Trophoblast cell (in vitro differentiated cells and primary cell): ENCODE results near the gene MCM3AP.

Source experiments
- DNase-seq, 2 donors: peaks; one replicate each; pipeline ENCODE4 v3.0.0-alpha.2; 2016
- H2AFZ ChIP-seq: 2 replicates; pipeline ENCODE4 v1.6.1; 2013; ENCODE audit warnings: low read length, moderate library complexity, mild to moderate bottlenecking; ENCODE audit not compliant: insufficient read depth, poor library complexity
- H2AK5ac ChIP-seq: 2 replicates; pipeline ENCODE4 v1.6.1; 2013; ENCODE audit warnings: mild to moderate bottlenecking, low read length
- H2BK120ac ChIP-seq: 2 replicates; pipeline ENCODE4 v1.6.1; 2013; ENCODE audit warnings: low read length, mild to moderate bottlenecking, moderate library complexity; ENCODE audit not compliant: insufficient read depth, poor library complexity
- H2BK12ac ChIP-seq: 2 replicates; pipeline ENCODE4 v1.6.1; 2013; ENCODE audit warnings: mild to moderate bottlenecking, low read length, moderate library complexity
- H2BK5ac ChIP-seq: 2 replicates; pipeline ENCODE4 v1.6.1; 2013; ENCODE audit warnings: low read length, low read depth, moderate library complexity, mild to moderate bottlenecking; ENCODE audit not compliant: poor library complexity
- H3K14ac ChIP-seq: 2 replicates; pipeline ENCODE4 v1.6.1; 2013; ENCODE audit warnings: mild to moderate bottlenecking, low read length
- H3K18ac ChIP-seq: 2 replicates; pipeline ENCODE4 v1.6.1; 2013; ENCODE audit warnings: mild to moderate bottlenecking, low read length
- H3K23ac ChIP-seq: 2 replicates; pipeline ENCODE4 v1.6.1; 2013; ENCODE audit warnings: low read length
- H3K27ac ChIP-seq: 2 replicates; pipeline ENCODE4 v1.5.1; 2013; ENCODE audit warnings: low read depth, mild to moderate bottlenecking, inconsistent platforms, low read length, moderate library complexity
- H3K27me3 ChIP-seq: 2 replicates; pipeline ENCODE4 v1.6.1; 2013; ENCODE audit warnings: inconsistent platforms, mild to moderate bottlenecking, low read length, moderate library complexity; ENCODE audit not compliant: insufficient read depth
- H3K36me3 ChIP-seq, 2 experiments: 1 replicate in 1 of 2; 2 replicates in 1 of 2; pipeline ENCODE4 v1.6.1; 2013; ENCODE audit warnings: low read length in 2 of 2, mild to moderate bottlenecking in 2 of 2, moderate library complexity in 1 of 2; ENCODE audit not compliant: insufficient read depth in 2 of 2, control insufficient read depth in 1 of 2
- H3K4ac ChIP-seq: 2 replicates; pipeline ENCODE4 v1.6.1; 2013; ENCODE audit warnings: low read depth, mild to moderate bottlenecking, low read length, moderate library complexity
- H3K4me1 ChIP-seq, 2 experiments: 1 replicate in 1 of 2; 2 replicates in 1 of 2; pipeline ENCODE4 v1.6.1; 2013; ENCODE audit warnings: low read length in 2 of 2, mild to moderate bottlenecking in 2 of 2, moderate library complexity in 1 of 2; ENCODE audit not compliant: insufficient read depth in 2 of 2, control insufficient read depth in 1 of 2
- H3K4me2 ChIP-seq: 2 replicates; pipeline ENCODE4 v1.6.1; 2013; ENCODE audit warnings: inconsistent platforms, mild to moderate bottlenecking, low read length, moderate library complexity
- H3K4me3 ChIP-seq: 2 replicates; pipeline ENCODE4 v1.5.1; 2013; ENCODE audit warnings: mild to moderate bottlenecking, low read depth, low read length, inconsistent platforms
- H3K79me1 ChIP-seq: one replicate; pipeline ENCODE4 v1.6.1; 2013; ENCODE audit warnings: low read length
- H3K79me2 ChIP-seq: 2 replicates; pipeline ENCODE4 v1.6.1; 2013; ENCODE audit warnings: low read length, mild to moderate bottlenecking; ENCODE audit not compliant: control insufficient read depth, insufficient read depth, poor library complexity
- H3K9ac ChIP-seq: 2 replicates; pipeline ENCODE4 v1.6.1; 2013; ENCODE audit warnings: mild to moderate bottlenecking, low read length
- H3K9me3 ChIP-seq: 2 replicates; pipeline ENCODE4 v1.6.1; 2013; ENCODE audit warnings: low read depth, mild to moderate bottlenecking, control low read depth, inconsistent platforms, low read length; ENCODE audit not compliant: insufficient read depth
- H4K12ac ChIP-seq: 2 replicates; pipeline ENCODE4 v1.6.1; 2013; ENCODE audit warnings: low read depth, mild to moderate bottlenecking, low read length, moderate library complexity
- H4K8ac ChIP-seq: 2 replicates; pipeline ENCODE4 v1.6.1; 2013; ENCODE audit warnings: low read depth, mild to moderate bottlenecking, low read length, moderate library complexity
- H4K91ac ChIP-seq: one replicate; pipeline ENCODE4 v1.6.1; 2013; ENCODE audit warnings: low read depth, mild to moderate bottlenecking, low read length, moderate library complexity
- WGBS: extraction: QIAGEN DNeasy Blood & Tissue Kit; methylation state at CpG from one replicate; pipeline ENCODE4 v1.1.7; 2013; ENCODE audit warnings: missing lambda C conversion rate; ENCODE audit not compliant: insufficient read length, insufficient coverage; ENCODE audit errors: extremely low coverage; 5-methylcytosine and 5-hydroxymethylcytosine counted together

MCM3AP gene

GRCh38 chr21:46212721-46213484 is 72.5 kb downstream of the MCM3AP start:
- WGBS, result no CpG with 5 or more reads among the region's 18 CpGs
- peak overlapping the region; percentile 12 for H4K8ac ChIP-seq
- H3K23ac ChIP-seq, result no peak overlapping the region
- peak overlapping the region; percentile 34 for H2BK12ac ChIP-seq
- peaks cover 77 to 81% of the 10 kb centered on the region in 2 experiments for H3K36me3 ChIP-seq
- H3K79me2 ChIP-seq, result peaks cover 2% of the 10 kb centered on the region
- peak overlapping the region; percentile 22 for H2AK5ac ChIP-seq
- H4K12ac ChIP-seq, result no peak overlapping the region
- H3K27me3 ChIP-seq, result no peaks in the 10 kb centered on the region
- peak overlapping the region; percentile 45 for H4K91ac ChIP-seq
- H3K27ac ChIP-seq, result peak overlapping the region; percentile 48
- peak overlapping the region; percentile 60 for H3K18ac ChIP-seq
- H3K14ac ChIP-seq, result peak overlapping the region; percentile 43
- H3K9me3 ChIP-seq, result no peaks in the 10 kb centered on the region
- H2BK120ac ChIP-seq, result peak overlapping the region; percentile 13
- peak overlapping the region; percentile 16 for H3K4ac ChIP-seq
- H3K4me3 ChIP-seq, result no peak overlapping the region
- H2BK5ac ChIP-seq, result peak overlapping the region; percentile 2
- H3K4me1 ChIP-seq, result peaks cover 19 to 24% of the 10 kb centered on the region in 2 experiments
- no peak overlapping the region for H3K4me2 ChIP-seq
- no peak for DNase-seq
- H3K79me1 ChIP-seq, result peaks cover 11% of the 10 kb centered on the region
- no peak overlapping the region for H3K9ac ChIP-seq
- no peak overlapping the region for H2AFZ ChIP-seq

- DNase-seq, result no peak
- Histone ChIP-seq H2BK120ac (no peak overlapping the region), H3K36me3 (peaks cover 81 to 82% of the 10 kb centered on the region in 2 experiments), H4K91ac (peak overlapping the region; percentile 29), H3K79me2 (peaks cover 2% of the 10 kb centered on the region), H3K9ac (no peak overlapping the region), H2AFZ (no peak overlapping the region), H2AK5ac (no peak overlapping the region), H3K23ac (no peak overlapping the region), H3K18ac (peak overlapping the region; percentile 38), H2BK12ac (no peak overlapping the region), H4K8ac (no peak overlapping the region), H3K4me1 (peaks cover 19 to 24% of the 10 kb centered on the region in 2 experiments), H2BK5ac (no peak overlapping the region), H3K9me3 (no peaks in the 10 kb centered on the region), H3K4ac (no peak overlapping the region), H3K27ac (no peak overlapping the region), H3K79me1 (peaks cover 11% of the 10 kb centered on the region), H3K27me3 (no peaks in the 10 kb centered on the region), H3K4me2 (no peak overlapping the region), H3K4me3 (no peak overlapping the region), H4K12ac (no peak overlapping the region), H3K14ac (no peak overlapping the region)
- no CpG with 5 or more reads among the region's 23 CpGs for WGBS
Observed at GRCh38 chr21:46211786-46212720, 73.4 kb downstream of the MCM3AP start.

GRCh38 chr21:46211376-46211775 is 74.0 kb downstream of the MCM3AP start:
- Histone ChIP-seq H3K9me3 (no peaks in the 10 kb centered on the region), H3K27ac (no peak overlapping the region), H3K79me2 (peaks cover 2% of the 10 kb centered on the region), H3K79me1 (peaks cover 11% of the 10 kb centered on the region), H3K4me1 (peaks cover 19 to 24% of the 10 kb centered on the region in 2 experiments), H3K27me3 (no peaks in the 10 kb centered on the region), H3K18ac (peak overlapping the region; percentile 38), H4K91ac (no peak overlapping the region), H2BK12ac (no peak overlapping the region), H2BK5ac (no peak overlapping the region), H2AFZ (no peak overlapping the region), H3K36me3 (peaks cover 86% of the 10 kb centered on the region in 2 experiments), H3K4me3 (no peak overlapping the region), H3K4me2 (no peak overlapping the region), H3K9ac (no peak overlapping the region), H3K4ac (no peak overlapping the region), H3K23ac (no peak overlapping the region), H4K12ac (no peak overlapping the region), H2AK5ac (no peak overlapping the region), H2BK120ac (no peak overlapping the region), H4K8ac (no peak overlapping the region), H3K14ac (no peak overlapping the region)
- DNase-seq, result no peak
- no CpG with 5 or more reads among the region's 7 CpGs for WGBS

- H3K79me2 ChIP-seq, result peaks cover 2% of the 10 kb centered on the region
- H3K4me1 ChIP-seq, result peaks cover 19 to 23% of the 10 kb centered on the region in 2 experiments
- H3K18ac ChIP-seq, result peak overlapping the region; percentile 55
- no peak overlapping the region for H3K4ac ChIP-seq
- no peak overlapping the region for H3K4me2 ChIP-seq
- H2AFZ ChIP-seq, result no peak overlapping the region
- no peaks in the 10 kb centered on the region for H3K9me3 ChIP-seq
- H3K23ac ChIP-seq, result no peak overlapping the region
- H2AK5ac ChIP-seq, result no peak overlapping the region
- H3K27ac ChIP-seq, result no peak overlapping the region
- H3K79me1 ChIP-seq, result peaks cover 11% of the 10 kb centered on the region
- no peak overlapping the region for H4K8ac ChIP-seq
- WGBS, result no CpG with 5 or more reads among the region's 16 CpGs
- no peak overlapping the region for H2BK120ac ChIP-seq
- H2BK5ac ChIP-seq, result no peak overlapping the region
- no peaks in the 10 kb centered on the region for H3K27me3 ChIP-seq
- H3K9ac ChIP-seq, result no peak overlapping the region
- H3K4me3 ChIP-seq, result peak overlapping the region; percentile 30
- H3K14ac ChIP-seq, result no peak overlapping the region
- H2BK12ac ChIP-seq, result no peak overlapping the region
- peaks cover 86 to 89% of the 10 kb centered on the region in 2 experiments for H3K36me3 ChIP-seq
- DNase-seq, result no peak
- no peak overlapping the region for H4K91ac ChIP-seq
- H4K12ac ChIP-seq, result no peak overlapping the region
Observed at GRCh38 chr21:46210378-46211136, 74.9 kb downstream of the MCM3AP start.
